Measurements from ENCODE around the gene SGCD. TPM values are rescaled to one million over a fixed set of nuclear protein-coding genes. Genes with fewer than 3 reads are reported as not detected.

SGCD gene
- total and polyA plus RNA-seq, 11 donors = 17.4 to 150 (median 76.9) TPM

DNA sequence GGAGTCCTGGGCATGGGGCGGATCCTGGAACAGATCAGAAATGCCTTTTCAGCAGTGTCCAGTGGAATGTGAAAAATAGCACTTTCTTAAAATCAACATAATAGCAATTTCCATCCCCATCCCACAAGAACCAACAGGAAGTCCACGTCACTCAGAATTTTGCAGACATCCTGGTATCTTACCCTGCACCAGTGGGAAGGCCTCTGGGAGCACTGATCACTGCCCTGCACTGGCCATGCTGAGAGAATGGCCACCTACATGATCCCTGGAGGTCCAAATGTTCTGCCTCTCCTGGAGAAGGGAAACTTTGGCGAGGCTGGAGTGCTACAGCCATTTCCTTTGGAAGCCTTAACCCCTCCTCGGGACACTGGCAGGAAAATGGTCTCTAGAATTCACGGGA lies 173.8 kb downstream of the SGCD start:
- no peaks in the 10 kb centered on the region for H3K9me3 ChIP-seq
- DNase-seq = no peak
- WGBS, 4 donors = 36 to 66% (median 58%) methylated on average over 5 of the region's 5 CpGs
- intact Hi-C loops (cut with DNase I) = no loop called here
- peak overlapping the region in 3 of 12 donors; percentile 20 to 40 (median 26) for H3K27ac ChIP-seq
- no peaks in the 10 kb centered on the region for H3K27me3 ChIP-seq
- H3K36me3 ChIP-seq = no peaks in the 10 kb centered on the region
- no peak overlapping the region for H3K4me3 ChIP-seq
- peaks cover 0 to 47% (median 11%) of the 10 kb centered on the region in 12 donors for H3K4me1 ChIP-seq
- ATAC-seq = peak in 2 of 4 donors; percentile 19 to 32
- TF ChIP-seq POLR2A (IDR thresholded peaks at IDR 0.05) = no peak
- TF ChIP-seq, protein P1, sequence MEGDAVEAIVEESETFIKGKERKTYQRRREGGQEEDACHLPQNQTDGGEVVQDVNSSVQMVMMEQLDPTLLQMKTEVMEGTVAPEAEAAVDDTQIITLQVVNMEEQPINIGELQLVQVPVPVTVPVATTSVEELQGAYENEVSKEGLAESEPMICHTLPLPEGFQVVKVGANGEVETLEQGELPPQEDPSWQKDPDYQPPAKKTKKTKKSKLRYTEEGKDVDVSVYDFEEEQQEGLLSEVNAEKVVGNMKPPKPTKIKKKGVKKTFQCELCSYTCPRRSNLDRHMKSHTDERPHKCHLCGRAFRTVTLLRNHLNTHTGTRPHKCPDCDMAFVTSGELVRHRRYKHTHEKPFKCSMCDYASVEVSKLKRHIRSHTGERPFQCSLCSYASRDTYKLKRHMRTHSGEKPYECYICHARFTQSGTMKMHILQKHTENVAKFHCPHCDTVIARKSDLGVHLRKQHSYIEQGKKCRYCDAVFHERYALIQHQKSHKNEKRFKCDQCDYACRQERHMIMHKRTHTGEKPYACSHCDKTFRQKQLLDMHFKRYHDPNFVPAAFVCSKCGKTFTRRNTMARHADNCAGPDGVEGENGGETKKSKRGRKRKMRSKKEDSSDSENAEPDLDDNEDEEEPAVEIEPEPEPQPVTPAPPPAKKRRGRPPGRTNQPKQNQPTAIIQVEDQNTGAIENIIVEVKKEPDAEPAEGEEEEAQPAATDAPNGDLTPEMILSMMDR (IDR thresholded peaks at IDR 0.05) = no peak

GRCh38 chr5:156505101-156505500 lies 178.1 kb downstream of the SGCD start:
- intact Hi-C loops (cut with DNase I) = no loop called here
- no peak for DNase-seq
- TF ChIP-seq, protein P1 (IDR thresholded peaks at IDR 0.05) = no peak
- TF ChIP-seq POLR2A (IDR thresholded peaks at IDR 0.05) = no peak
- ATAC-seq = no peak
- Histone ChIP-seq H3K4me3 (no peak overlapping the region), H3K4me1 (peaks cover 0 to 23% (median 6%) of the 10 kb centered on the region in 12 donors), H3K9me3 (no peaks in the 10 kb centered on the region), H3K36me3 (peaks cover 0 to 11% (median 0%) of the 10 kb centered on the region in 9 donors), H3K27me3 (no peaks in the 10 kb centered on the region), H3K27ac (no peak overlapping the region)
- 80 to 89% (median 82%) methylated on average over 5 of the region's 5 CpGs for WGBS, 4 donors

DNA sequence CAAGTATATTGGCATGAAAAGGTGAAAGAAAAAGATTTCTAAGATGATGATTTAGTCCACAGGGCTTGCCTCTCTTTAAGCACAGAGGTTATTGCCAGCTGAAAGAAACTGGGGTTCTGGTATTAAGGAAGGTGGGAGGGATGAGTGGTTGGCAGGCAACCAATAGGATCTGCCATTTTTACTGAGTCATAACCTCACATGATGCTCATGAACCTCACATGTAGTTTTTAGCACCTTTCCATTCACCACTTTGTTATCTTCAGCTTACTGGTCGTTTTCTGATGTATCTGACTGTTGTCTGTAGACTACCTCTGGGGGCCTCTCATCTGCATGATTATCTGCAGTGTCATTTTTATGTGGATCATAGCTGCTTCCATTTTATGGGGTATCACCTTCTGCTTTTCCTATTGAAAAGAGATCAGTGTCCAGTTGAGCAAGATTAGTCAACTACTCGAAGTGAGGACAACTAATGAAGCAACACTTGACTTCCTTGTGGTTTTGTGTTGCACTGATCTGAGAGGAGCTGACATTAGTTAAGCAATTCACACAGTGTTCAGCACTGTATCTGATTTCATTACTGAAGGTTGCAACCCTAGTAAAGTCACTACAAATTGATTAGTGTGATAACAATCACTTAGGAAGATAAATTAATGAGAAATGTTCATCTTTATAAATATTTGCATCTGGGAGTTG lies 186.3 kb downstream of the SGCD start:
- ATAC-seq (peak in 1 of 4 donors; percentile 22), DNase-seq (no peak)
- TF ChIP-seq, protein P1 (IDR thresholded peaks at IDR 0.05) = no peak
- TF ChIP-seq POLR2A (IDR thresholded peaks at IDR 0.05) = no peak
- Histone ChIP-seq H3K36me3 (peaks cover 0 to 16% (median 0%) of the 10 kb centered on the region in 9 donors), H3K4me3 (no peak overlapping the region), H3K9me3 (peaks cover 0 to 8% (median 0%) of the 10 kb centered on the region in 12 donors), H3K4me1 (peaks cover 0 to 5% (median 0%) of the 10 kb centered on the region in 12 donors), H3K27me3 (no peaks in the 10 kb centered on the region), H3K27ac (no peak overlapping the region)
- intact Hi-C loops (cut with DNase I) = no loop called here
- 28 to 49% (median 40%) methylated on average over 2 of the region's 2 CpGs for WGBS, 4 donors

- 66 to 73% (median 70%) methylated on average over 2 of the region's 2 CpGs for WGBS, 4 donors
- no peak for ATAC-seq
Measured at GRCh38 chr5:156515121-156515520, 188.2 kb downstream of the SGCD start.

More at GRCh38 chr5:156515121-156515520, 188.2 kb downstream of the SGCD start:
- H3K9me3 ChIP-seq = peaks cover 0 to 15% (median 0%) of the 10 kb centered on the region in 12 donors
- no peak for TF ChIP-seq POLR2A (IDR thresholded peaks at IDR 0.05)
- TF ChIP-seq, protein P1 (IDR thresholded peaks at IDR 0.05) = no peak
- no peak overlapping the region for H3K4me3 ChIP-seq
- H3K4me1 ChIP-seq = peaks cover 0 to 4% (median 0%) of the 10 kb centered on the region in 12 donors
- intact Hi-C loops (cut with DNase I) = no loop called here
- DNase-seq = no peak
- no peak overlapping the region for H3K27ac ChIP-seq
- H3K36me3 ChIP-seq = peaks cover 0 to 8% (median 0%) of the 10 kb centered on the region in 9 donors
- H3K27me3 ChIP-seq = no peaks in the 10 kb centered on the region

Data from heart left ventricle (tissue), 16 donors.